HG02623 (cell line): ENCODE results near the gene PXK.
A peak's percentile ranks its signal among the peaks of the same experiment; 100 is the strongest.
"Not testable (repeated sequence)": the region's sequence is repeated elsewhere in the genome, so short reads cannot be mapped to it uniquely, and the experiment has no call there.

Experiments used
- ATAC-seq: cut with Tn5 transposase; IDR thresholded peaks from one replicate; pipeline ENCODE4 v1.9.1; 2021; ENCODE audit warnings: moderate library complexity; ENCODE audit not compliant: unreplicated experiment

Gene PXK

GRCh38 chr3:58323529-58324390 is 8.9 kb upstream of the PXK start:
- no peak for ATAC-seq

GRCh38 chr3:58324391-58325390 is 8.0 kb upstream of the PXK start:
- ATAC-seq = no peak

- ATAC-seq = no peak
Observed at GRCh38 chr3:58325525-58325992, 7.1 kb upstream of the PXK start.

GRCh38 chr3:58326267-58326900 is 6.3 kb upstream of the PXK start:
- no peak for ATAC-seq

GRCh38 chr3:58329150-58329921 is 3.4 kb upstream of the PXK start:
- ATAC-seq = no peak

- no peak for ATAC-seq
Observed at GRCh38 chr3:58329922-58330413, 2.7 kb upstream of the PXK start.

GRCh38 chr3:58331593-58332152 is 1.0 kb upstream of the PXK start:
- no peak for ATAC-seq

GRCh38 chr3:58333206-58334012 is 717 bp downstream of the PXK start:
- peak; percentile 22 for ATAC-seq

GRCh38 chr3:58334013-58334321 is 1.3 kb downstream of the PXK start:
- ATAC-seq = no peak

GRCh38 chr3:58334506-58334884 is 1.8 kb downstream of the PXK start:
- ATAC-seq = no peak

- no peak for ATAC-seq
Observed at GRCh38 chr3:58335652-58335947, 2.9 kb downstream of the PXK start.

- no peak for ATAC-seq
Observed at GRCh38 chr3:58336135-58336882, 3.6 kb downstream of the PXK start.

GRCh38 chr3:58337190-58337589 is 4.5 kb downstream of the PXK start:
- ATAC-seq = no peak

GRCh38 chr3:58339146-58339545 is 6.5 kb downstream of the PXK start:
- not testable (repeated sequence) for ATAC-seq

- no peak for ATAC-seq
Observed at GRCh38 chr3:58340594-58341244, 8.0 kb downstream of the PXK start.

- no peak for ATAC-seq
Observed at GRCh38 chr3:58341376-58341775, 8.7 kb downstream of the PXK start.

- no peak for ATAC-seq
Observed at GRCh38 chr3:58342676-58343075, 10.0 kb downstream of the PXK start.

GRCh38 chr3:58345457-58345856 is 12.8 kb downstream of the PXK start:
- ATAC-seq = no peak
